Suppressor macrophage treated with lipopolysaccharide for 1 hour (primary cell): Measurements from ENCODE around the gene MAD1L1.
A peak's percentile ranks its signal among the peaks of the same experiment; 100 is the strongest.
"Not testable (repeated sequence)": the region's sequence is repeated elsewhere in the genome, so short reads cannot be mapped to it uniquely, and the experiment has no call there.

Experiments used
- DNase-seq, 3 donors: peaks; one replicate each; pipeline ENCODE4 v3.0.0-alpha.2; 2020 to 2022

The MAD1L1 gene

GRCh38 chr7:1818575-1819258 is 414.0 kb downstream of the MAD1L1 start:
- no peak for DNase-seq

GRCh38 chr7:1817061-1817712 is 415.6 kb downstream of the MAD1L1 start:
- DNase-seq: no peak

GRCh38 chr7:1816451-1816850 is 416.3 kb downstream of the MAD1L1 start:
- DNase-seq: not testable (repeated sequence)

GRCh38 chr7:1815551-1816281 is 417.0 kb downstream of the MAD1L1 start:
- DNase-seq: not testable (repeated sequence)

DNA sequence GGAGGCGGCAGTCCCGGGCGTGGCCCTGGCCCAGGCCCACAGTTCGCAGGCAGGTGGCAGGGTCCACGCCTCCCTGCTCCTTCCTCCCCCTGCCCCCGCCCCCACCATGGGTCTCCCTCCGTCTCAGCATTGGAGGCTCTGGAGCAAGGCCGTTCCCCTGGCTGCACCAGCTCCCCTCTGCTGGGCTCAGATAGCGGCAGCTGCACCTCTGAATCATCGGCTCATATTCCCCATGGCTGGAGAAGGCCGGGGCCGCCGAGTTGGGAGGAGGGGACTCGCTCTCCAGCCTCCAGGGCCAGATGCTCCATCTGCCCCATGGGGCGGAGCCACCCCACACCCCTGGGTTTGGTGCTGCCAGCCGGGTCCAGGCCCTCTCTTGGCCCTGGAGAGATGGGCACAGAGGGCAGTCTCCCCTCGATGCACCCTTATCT is 417.7 kb downstream of the MAD1L1 start:
- DNase-seq: no peak

DNA sequence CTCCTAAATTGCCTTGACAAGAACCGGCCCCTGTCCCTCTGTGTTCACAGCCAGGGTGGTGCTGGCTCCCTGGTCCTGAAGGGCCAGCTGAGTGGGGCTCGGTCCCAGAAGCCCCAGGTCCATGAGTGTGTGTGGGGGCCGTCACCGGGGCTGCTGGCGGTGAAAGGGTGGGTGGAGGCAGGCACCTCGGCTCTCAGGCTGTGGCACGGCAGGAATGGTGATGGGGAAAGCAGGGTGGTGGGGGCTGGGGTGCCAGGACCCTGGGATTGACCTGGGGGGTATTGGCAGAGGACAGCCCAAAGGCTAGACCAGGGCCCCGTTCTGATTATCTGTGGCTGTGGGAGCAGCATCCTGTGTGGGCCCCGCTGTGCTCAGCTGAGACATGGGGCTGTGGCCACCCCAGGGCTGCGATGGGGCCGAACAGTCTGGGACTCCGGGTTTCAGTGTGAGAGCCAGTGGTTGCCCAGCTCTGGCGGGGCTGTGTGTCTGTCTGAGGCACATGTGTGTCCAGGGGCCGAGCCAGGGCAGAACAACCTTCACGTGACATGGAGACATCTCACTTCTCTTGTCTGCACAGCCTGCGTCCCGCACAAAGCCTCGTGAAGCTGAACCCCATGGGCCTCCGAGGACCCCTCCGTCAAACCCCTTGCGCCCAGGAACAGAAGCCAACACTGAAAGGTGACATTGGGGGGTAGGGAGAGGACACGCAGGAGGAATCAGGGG is 418.5 kb downstream of the MAD1L1 start:
- DNase-seq: no peak

DNA sequence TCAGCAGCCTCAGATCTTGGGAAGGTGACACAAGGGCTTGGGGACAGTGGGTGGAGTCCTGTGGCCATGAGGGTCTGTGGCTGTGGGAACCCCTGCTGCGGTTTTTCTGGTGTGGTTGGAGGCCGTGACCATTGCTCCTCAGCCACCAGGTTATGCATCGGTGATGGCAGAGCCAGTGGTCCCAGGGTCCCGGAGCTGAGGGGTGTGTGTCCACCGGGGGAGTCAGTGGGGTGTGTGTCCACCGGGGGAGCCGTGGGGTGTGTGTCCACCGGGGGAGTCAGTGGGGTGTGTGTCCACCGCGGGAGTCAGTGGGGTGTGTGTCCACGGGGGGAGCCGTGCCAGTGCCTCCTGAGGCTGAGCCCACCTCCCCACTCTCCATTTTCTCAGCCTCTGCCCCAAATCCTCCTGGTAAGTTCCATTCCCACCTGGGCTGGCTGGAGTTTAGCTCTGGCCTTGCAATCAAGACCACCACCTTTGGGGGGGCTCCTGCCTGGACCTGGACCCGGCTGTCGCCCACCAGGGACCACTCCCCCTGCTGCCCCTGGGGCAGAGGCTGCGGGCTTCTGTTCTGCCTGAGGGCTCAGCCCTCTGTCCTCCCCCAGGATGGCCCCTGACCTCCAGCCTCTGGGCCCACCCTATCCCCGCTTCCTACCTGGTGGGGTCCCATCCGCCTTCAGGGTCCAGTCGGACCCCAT is 419.2 kb downstream of the MAD1L1 start:
- DNase-seq: no peak

DNA sequence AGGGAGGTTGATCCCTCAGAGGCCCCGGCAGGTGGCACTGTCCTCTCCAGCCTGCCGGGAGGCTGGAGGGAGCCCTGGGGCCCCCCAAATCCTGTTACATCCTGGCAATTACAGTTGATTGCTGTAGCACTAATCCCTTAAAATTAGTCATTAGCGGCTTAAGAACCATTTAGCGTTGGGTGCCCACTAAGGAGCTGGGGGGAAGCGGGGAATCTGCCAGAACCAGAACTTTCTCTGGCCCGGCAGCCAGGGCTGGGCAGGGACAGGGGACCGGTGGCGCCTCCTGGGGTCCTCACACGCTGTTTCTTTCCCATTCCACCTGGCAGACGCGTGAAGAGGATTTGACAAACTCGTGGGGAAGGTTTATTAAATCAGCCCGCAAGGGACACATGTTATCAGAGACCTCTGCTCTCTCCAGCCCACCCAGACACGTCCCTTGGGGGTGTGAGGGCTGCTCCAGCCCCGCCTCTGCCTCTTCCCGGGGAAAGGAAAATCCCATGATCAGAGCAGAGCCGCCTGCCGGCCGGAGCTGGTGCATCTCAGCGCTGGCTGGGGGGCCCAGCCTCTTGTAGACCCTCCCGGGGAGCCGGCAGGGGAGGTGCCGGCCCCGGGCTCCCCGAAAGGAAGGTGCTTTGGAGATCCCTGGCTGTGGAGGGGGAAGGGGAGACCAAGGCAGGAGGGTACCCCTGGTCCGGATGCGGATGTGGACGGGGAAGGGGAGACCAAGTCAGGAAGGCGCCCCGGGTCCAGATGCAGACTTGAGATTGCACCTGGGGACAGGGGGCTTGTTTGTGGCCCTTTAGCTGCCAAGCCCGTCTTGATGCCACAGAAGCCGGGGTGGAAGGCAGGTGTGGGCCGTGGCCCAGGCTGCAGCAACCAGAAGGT is 420.0 kb downstream of the MAD1L1 start:
- no peak for DNase-seq

DNA sequence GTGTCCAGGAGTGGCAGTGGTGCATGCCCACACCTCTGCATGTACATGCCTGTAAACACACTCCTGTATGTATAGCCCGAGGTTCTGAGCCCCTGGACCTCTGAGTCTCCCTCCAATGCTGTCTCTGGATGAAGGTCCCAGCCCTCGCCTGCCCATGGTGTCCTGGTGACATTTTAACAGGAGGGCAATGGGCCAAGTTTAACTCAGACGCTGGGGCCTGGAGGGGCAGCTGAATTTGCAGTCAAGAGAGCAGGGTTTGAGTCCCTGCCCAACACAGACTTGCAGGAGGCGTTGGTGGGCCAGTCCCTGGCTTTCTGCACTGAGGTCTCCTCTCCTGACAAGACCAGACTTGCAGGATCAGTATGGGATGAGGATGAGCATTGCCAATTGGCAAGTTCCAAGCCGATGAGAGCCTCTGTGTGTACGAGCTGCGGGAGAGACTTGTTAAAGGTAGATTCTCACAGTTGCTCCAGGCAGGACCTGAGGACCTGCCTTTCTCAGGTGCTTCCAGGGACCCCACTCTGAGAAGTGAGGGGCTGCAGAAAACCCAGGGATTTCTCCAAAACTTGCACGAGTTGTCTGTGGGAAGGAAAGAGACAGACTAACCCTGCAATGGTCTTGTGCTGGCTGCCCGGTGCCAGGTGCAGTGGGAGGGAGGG is 420.8 kb downstream of the MAD1L1 start:
- no peak for DNase-seq

GRCh38 chr7:1810961-1811849 is 421.5 kb downstream of the MAD1L1 start:
- DNase-seq: peak in 2 of 3 donors; percentile 31 to 32

DNA sequence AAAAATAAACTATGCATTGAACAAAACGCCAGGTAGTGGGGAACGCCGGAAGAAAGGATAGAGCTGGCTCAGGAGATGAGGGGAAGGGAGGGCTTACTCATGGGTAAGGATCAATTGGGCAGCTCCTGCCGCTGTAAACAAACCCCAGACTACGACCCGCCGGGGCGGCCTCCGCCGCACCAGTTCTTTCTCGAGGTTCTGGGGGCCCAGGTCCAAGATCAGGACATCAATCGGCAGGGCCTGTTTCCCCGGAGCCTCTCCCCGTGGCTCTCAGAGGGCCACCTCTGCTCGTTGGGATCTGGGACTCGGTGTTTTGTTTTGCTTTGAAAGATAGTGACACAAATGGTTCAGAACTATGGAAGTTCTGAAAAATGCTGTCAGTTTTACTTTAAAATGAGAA is 422.2 kb downstream of the MAD1L1 start:
- no peak for DNase-seq

DNA sequence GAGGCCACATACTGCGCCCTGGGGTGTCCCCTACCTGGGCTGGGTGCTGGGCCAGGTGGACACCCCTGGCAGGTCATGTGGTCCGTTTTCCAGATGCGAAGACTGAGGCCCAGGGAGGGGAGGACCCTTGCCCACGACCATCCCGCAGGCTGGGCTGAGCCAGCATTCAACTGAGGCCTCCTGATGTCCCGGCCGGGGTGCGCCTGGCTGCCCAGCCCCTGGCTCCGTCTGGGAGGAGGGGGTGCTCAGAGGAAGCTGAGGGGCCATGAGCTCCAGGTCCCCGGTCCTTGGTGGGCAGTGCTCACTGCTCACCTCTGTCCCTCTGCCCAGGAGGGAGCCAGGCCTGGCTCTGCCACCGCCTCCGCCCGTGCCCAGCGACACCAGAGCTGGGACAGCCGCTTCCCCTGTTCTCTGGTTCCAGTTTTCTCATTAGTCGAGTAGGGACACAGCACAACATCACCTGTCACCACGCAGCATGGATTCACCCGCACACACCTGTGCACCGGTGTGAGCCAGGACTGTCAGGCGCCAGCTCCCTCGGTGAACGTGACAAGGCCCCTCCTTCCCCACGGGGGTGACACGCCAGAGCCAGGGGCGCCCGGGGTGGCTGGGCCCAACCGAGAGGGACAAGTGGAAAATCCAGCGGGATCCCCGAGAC is 423.0 kb downstream of the MAD1L1 start:
- no peak for DNase-seq

DNA sequence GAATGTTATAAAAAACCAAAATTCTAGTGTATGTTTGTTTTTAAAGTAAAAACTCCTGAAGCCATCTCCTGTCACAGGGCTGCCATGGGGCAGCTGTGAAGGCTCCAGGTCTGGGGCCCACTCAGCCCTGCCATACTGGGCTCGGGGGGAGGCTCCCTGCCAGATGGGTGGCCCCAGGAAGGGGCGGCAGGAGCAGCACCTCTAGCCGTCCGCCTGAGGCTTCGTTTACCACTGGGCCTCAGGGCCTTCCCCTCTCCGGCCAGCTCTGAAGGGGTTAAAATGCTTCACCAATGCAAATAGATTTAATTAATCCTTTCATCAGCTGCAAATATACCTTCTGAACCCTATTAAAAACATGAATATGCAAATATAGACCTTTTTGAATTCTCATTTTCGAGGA is 423.7 kb downstream of the MAD1L1 start:
- DNase-seq: no peak

GRCh38 chr7:1807821-1808600 is 424.7 kb downstream of the MAD1L1 start:
- no peak for DNase-seq

GRCh38 chr7:1806354-1806753 is 426.4 kb downstream of the MAD1L1 start:
- DNase-seq: no peak

- DNase-seq: no peak
Measured at GRCh38 chr7:1804310-1804709, 428.4 kb downstream of the MAD1L1 start.

DNA sequence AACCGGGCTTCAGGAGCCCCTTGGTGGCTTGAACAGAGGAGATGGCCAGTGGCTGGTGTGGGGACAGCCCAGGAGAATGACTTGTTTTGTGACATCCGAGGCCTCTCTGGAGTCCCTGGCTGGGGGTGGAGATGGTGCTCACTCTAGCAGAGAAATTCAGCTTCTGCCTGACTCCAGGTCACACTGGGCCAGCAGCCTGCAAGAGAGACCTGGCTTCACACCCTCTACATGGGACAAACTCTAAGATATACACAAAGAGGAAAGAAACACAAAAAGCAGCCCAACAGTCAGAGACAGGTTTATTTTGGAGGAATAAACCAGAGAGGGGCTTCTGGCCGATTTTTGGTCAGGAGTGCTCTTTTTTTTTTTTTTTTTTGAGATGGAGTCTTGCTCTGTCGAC is 429.8 kb downstream of the MAD1L1 start:
- DNase-seq: no peak

DNA sequence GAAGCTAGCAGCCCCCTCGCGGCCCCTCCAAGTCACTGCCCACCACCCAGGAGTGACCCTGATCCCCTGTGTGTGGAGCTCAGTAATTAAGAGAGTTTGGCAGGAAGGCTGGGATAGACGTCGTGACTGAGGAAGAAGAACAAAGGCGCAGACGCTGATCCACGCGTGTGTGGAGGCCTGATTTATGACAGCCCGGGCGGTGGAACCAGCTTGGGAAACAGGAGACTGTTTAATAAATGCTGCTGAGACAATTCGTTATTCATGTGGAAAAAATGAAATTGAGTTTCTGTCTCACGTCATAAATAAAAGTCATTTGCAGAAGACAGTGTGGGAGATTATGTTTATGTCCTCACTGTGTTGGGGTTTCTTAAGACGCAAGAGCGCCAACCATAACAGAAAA is 431.8 kb downstream of the MAD1L1 start:
- DNase-seq: no peak

GRCh38 chr7:1798191-1798590 is 434.6 kb downstream of the MAD1L1 start:
- DNase-seq: no peak
